Natural killer cell (primary cell): Measurements from ENCODE around the gene NHS. TPM values are rescaled to one million over a fixed set of nuclear protein-coding genes. Genes with fewer than 3 reads are reported as not detected.

Experiments
- ATAC-seq, 3 donors: fragments of 150-1000 bp in 2 of 3; fragments of 200-7000 bp in 1 of 3; cut with Tn5 transposase; 1 replicate in 1 of 3; 2 replicates in 2 of 3; pipeline ENCODE4 v1.10.0; 2021; ENCODE audit warnings: mild to moderate bottlenecking in 2 of 3, moderate library complexity in 2 of 3
- DNase-seq, 2 donors: peaks; one replicate each; pipeline versions ENCODE4 v3.0.0 to v3.0.0-alpha.2; 2013 to 2021; ENCODE audit warnings: mixed read lengths in 1 of 2
- H3K27ac ChIP-seq: one replicate; pipeline ENCODE4 v1.5.1; 2013; ENCODE audit warnings: mild to moderate bottlenecking, low read length
- H3K27me3 ChIP-seq: one replicate; pipeline ENCODE4 v1.6.1; 2013; ENCODE audit warnings: low read length; ENCODE audit not compliant: control insufficient read depth, insufficient read depth
- H3K36me3 ChIP-seq: one replicate; pipeline ENCODE4 v1.6.1; 2013; ENCODE audit warnings: low read length; ENCODE audit not compliant: control insufficient read depth, insufficient read depth
- H3K4me1 ChIP-seq: one replicate; pipeline ENCODE4 v1.6.1; 2013; ENCODE audit warnings: low read length; ENCODE audit not compliant: control insufficient read depth, insufficient read depth
- H3K4me3 ChIP-seq: one replicate; pipeline ENCODE4 v1.5.1; 2013; ENCODE audit warnings: low read length
- H3K9me3 ChIP-seq: one replicate; pipeline ENCODE4 v1.6.1; 2013; ENCODE audit warnings: low read length; ENCODE audit not compliant: control insufficient read depth, insufficient read depth
- H3K27ac Mint-ChIP-seq, 2 donors: one replicate each; pipeline ENCODE4 v1.8.0; 2022; ENCODE audit warnings: mild to moderate bottlenecking in 2 of 2, mixed read lengths in 2 of 2, moderate library complexity in 1 of 2
- H3K27me3 Mint-ChIP-seq, 2 donors: one replicate each; pipeline ENCODE4 v1.8.0; 2022; ENCODE audit warnings: low read depth in 2 of 2, mixed read lengths in 2 of 2
- H3K36me3 Mint-ChIP-seq: one replicate; pipeline ENCODE4 v1.8.0; 2022; ENCODE audit warnings: mixed read lengths
- H3K4me1 Mint-ChIP-seq, 2 donors: one replicate each; pipeline ENCODE4 v1.8.0; 2022; ENCODE audit warnings: mixed read lengths in 2 of 2
- H3K4me3 Mint-ChIP-seq: one replicate; pipeline ENCODE4 v1.8.0; 2022; ENCODE audit warnings: mild to moderate bottlenecking, moderate library complexity, mixed read lengths
- H3K9me3 Mint-ChIP-seq, 2 donors: one replicate each; pipeline ENCODE4 v1.8.0; 2022; ENCODE audit warnings: mixed read lengths in 2 of 2
- CTCF ChIP-seq: fragments of 200-600 bp; IDR thresholded peaks from one replicate; pipeline ENCODE4 v1.8.0; 2022; ENCODE audit warnings: antibody characterized with exemption
- WGBS: methylation state at CpG from one replicate; pipeline ENCODE4 v1.1.7; 2013; ENCODE audit warnings: missing lambda C conversion rate; ENCODE audit not compliant: insufficient coverage; 5-methylcytosine and 5-hydroxymethylcytosine counted together
- intact Hi-C: fragments of 100-400 bp; cut with micrococcal nuclease; formaldehyde crosslinking; loops from one replicate; pipeline ENCODE4 v1.14.2; 2022
- total RNA-seq, 4 donors: library from RNA; stranded (reverse); fragments of 120-200 nt in 1 of 4; gene quantifications; one replicate each; pipeline versions ENCODE4 v1.2.3 to v1.2.4, GENCODE V29; 2013 to 2022

NHS gene
- total RNA-seq, 3 donors from 2014 or later (not counting 1 experiment from before 2014, with no cell fraction given) = 0.05 to 0.28 TPM; not detected in 1

- intact Hi-C loops = no loop called here
- no peaks in the 10 kb centered on the region for H3K36me3 Mint-ChIP-seq
- H3K27ac ChIP-seq = no peak overlapping the region
- ATAC-seq = no peak
- H3K27ac Mint-ChIP-seq = no peak overlapping the region
- no peaks in the 10 kb centered on the region for H3K9me3 Mint-ChIP-seq
- no peak for TF ChIP-seq CTCF
- DNase-seq = no peak
- H3K27me3 ChIP-seq = no peaks in the 10 kb centered on the region
- H3K9me3 ChIP-seq = no peaks in the 10 kb centered on the region
- 81% methylated on average over 2 of the region's 2 CpGs for WGBS
- no peak overlapping the region for H3K4me3 ChIP-seq
- no peaks in the 10 kb centered on the region for H3K4me1 Mint-ChIP-seq
- peaks cover 0 to 8% of the 10 kb centered on the region in 2 donors for H3K27me3 Mint-ChIP-seq
- no peaks in the 10 kb centered on the region for H3K4me1 ChIP-seq
- no peaks in the 10 kb centered on the region for H3K36me3 ChIP-seq
- H3K4me3 Mint-ChIP-seq = no peak overlapping the region
Observed at GRCh38 chrX:17465201-17465600, 90.2 kb downstream of the NHS start.

GRCh38 chrX:17465802-17466201 lies 90.8 kb downstream of the NHS start:
- Mint-ChIP-seq H3K36me3 (no peaks in the 10 kb centered on the region), H3K9me3 (no peaks in the 10 kb centered on the region), H3K4me1 (no peaks in the 10 kb centered on the region), H3K27ac (no peak overlapping the region), H3K27me3 (peaks cover 0 to 8% of the 10 kb centered on the region in 2 donors), H3K4me3 (no peak overlapping the region)
- no peaks in the 10 kb centered on the region for H3K9me3 ChIP-seq
- H3K4me3 ChIP-seq = no peak overlapping the region
- H3K27ac ChIP-seq = no peak overlapping the region
- no peak for TF ChIP-seq CTCF
- DNase-seq = no peak
- ATAC-seq = no peak
- no peaks in the 10 kb centered on the region for H3K4me1 ChIP-seq
- intact Hi-C loops = no loop called here
- no peaks in the 10 kb centered on the region for H3K27me3 ChIP-seq
- H3K36me3 ChIP-seq = no peaks in the 10 kb centered on the region
- WGBS = 96% methylated on average over 2 of the region's 4 CpGs

- Mint-ChIP-seq H3K27ac (no peak overlapping the region), H3K4me3 (no peak overlapping the region), H3K27me3 (no peaks in the 10 kb centered on the region), H3K36me3 (no peaks in the 10 kb centered on the region), H3K4me1 (no peaks in the 10 kb centered on the region), H3K9me3 (no peaks in the 10 kb centered on the region)
- H3K4me1 ChIP-seq = no peaks in the 10 kb centered on the region
- ATAC-seq = no peak
- WGBS = 90% methylated on average over 4 of the region's 6 CpGs
- H3K27me3 ChIP-seq = no peaks in the 10 kb centered on the region
- no peak for DNase-seq
- H3K27ac ChIP-seq = no peak overlapping the region
- no peak overlapping the region for H3K4me3 ChIP-seq
- no peaks in the 10 kb centered on the region for H3K9me3 ChIP-seq
- no peaks in the 10 kb centered on the region for H3K36me3 ChIP-seq
- no peak for TF ChIP-seq CTCF
- intact Hi-C loops = no loop called here
Observed at GRCh38 chrX:17470136-17470535, 95.1 kb downstream of the NHS start.

GRCh38 chrX:17471121-17471520 lies 96.1 kb downstream of the NHS start:
- DNase-seq (no peak), ATAC-seq (no peak)
- H3K27me3 ChIP-seq = no peaks in the 10 kb centered on the region
- Mint-ChIP-seq H3K27ac (no peak overlapping the region), H3K27me3 (no peaks in the 10 kb centered on the region), H3K4me1 (no peaks in the 10 kb centered on the region), H3K36me3 (no peaks in the 10 kb centered on the region), H3K4me3 (no peak overlapping the region), H3K9me3 (no peaks in the 10 kb centered on the region)
- no peaks in the 10 kb centered on the region for H3K36me3 ChIP-seq
- WGBS = 100% methylated on average over 1 of the region's 2 CpGs
- H3K4me3 ChIP-seq = no peak overlapping the region
- H3K27ac ChIP-seq = no peak overlapping the region
- intact Hi-C loops = no loop called here
- H3K4me1 ChIP-seq = no peaks in the 10 kb centered on the region
- H3K9me3 ChIP-seq = no peaks in the 10 kb centered on the region
- TF ChIP-seq CTCF = no peak
